NCI-H524 treated with DMSO at 0.1 percent for 48 hours (cell line): ENCODE results near the gene CUX1.
"Not testable (repeated sequence)": the region's sequence is repeated elsewhere in the genome, so short reads cannot be mapped to it uniquely, and the experiment has no call there.

Source experiments
- DNase-seq: peaks from one replicate; lab custom pipeline; 2025; lab: John Stamatoyannopoulos, UW

The CUX1 gene

GRCh38 chr7:102045681-102046372 lies 228.4 kb downstream of the CUX1 start:
- no peak for DNase-seq

GRCh38 chr7:102046373-102047117 lies 229.1 kb downstream of the CUX1 start:
- DNase-seq = no peak

GRCh38 chr7:102047167-102047566 lies 229.7 kb downstream of the CUX1 start:
- no peak for DNase-seq

GRCh38 chr7:102049765-102050164 lies 232.3 kb downstream of the CUX1 start:
- DNase-seq = no peak

- DNase-seq = no peak
Observed at GRCh38 chr7:102050864-102051460, 233.5 kb downstream of the CUX1 start.

GRCh38 chr7:102051736-102052135 lies 234.3 kb downstream of the CUX1 start:
- DNase-seq = not testable (repeated sequence)

- no peak for DNase-seq
Observed at GRCh38 chr7:102054158-102054557, 236.7 kb downstream of the CUX1 start.

GRCh38 chr7:102055181-102055976 lies 238.0 kb downstream of the CUX1 start:
- no peak for DNase-seq

GRCh38 chr7:102059524-102059923 lies 242.1 kb downstream of the CUX1 start:
- DNase-seq = no peak

- no peak for DNase-seq
Observed at GRCh38 chr7:102061354-102061945, 244.0 kb downstream of the CUX1 start.

- DNase-seq = no peak
Observed at GRCh38 chr7:102061981-102062390, 244.6 kb downstream of the CUX1 start.

- no peak for DNase-seq
Observed at GRCh38 chr7:102063690-102064180, 246.3 kb downstream of the CUX1 start.

GRCh38 chr7:102064361-102065025 lies 247.1 kb downstream of the CUX1 start:
- DNase-seq = no peak

GRCh38 chr7:102065226-102065625 lies 247.8 kb downstream of the CUX1 start:
- no peak for DNase-seq

- DNase-seq = no peak
Observed at GRCh38 chr7:102066476-102066875, 249.1 kb downstream of the CUX1 start.

GRCh38 chr7:102068846-102069245 lies 251.4 kb downstream of the CUX1 start:
- no peak for DNase-seq

- DNase-seq = no peak
Observed at GRCh38 chr7:102069931-102070629, 252.7 kb downstream of the CUX1 start.

GRCh38 chr7:102072003-102072402 lies 254.6 kb downstream of the CUX1 start:
- DNase-seq = no peak

- DNase-seq = no peak
Observed at GRCh38 chr7:102072636-102073209, 255.3 kb downstream of the CUX1 start.
